ENCODE data around the gene SEMA4A. TPM values are rescaled to one million over a fixed set of nuclear protein-coding genes. Genes with fewer than 3 reads are reported as not detected.
A peak's percentile ranks its signal among the peaks of the same experiment; 100 is the strongest.
"Not testable (repeated sequence)": the region's sequence is repeated elsewhere in the genome, so short reads cannot be mapped to it uniquely, and the experiment has no call there.

Gene SEMA4A
- total RNA-seq, 1 donor from 2014 or later, result 0.88 TPM

DNA sequence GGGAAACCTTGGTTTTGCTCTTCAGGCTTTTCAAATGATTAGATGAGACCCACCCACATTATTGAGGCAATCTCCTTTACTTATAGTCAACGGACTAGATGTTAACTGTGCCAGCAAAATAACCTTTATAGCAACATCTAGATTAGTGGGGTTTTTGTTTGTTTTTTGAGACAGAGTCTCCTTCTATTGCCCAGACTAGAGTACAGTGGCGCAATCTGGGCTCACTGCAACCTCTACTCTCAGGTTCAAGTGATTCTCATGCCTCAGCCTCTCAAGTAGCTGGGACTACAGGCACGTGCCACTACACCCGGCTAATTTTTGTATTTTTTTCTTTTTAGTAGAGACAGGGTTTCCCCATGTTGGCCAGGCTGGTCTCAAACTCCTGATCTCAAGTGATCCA is 36.9 kb downstream of the SEMA4A start:
- ATAC-seq, result not testable (repeated sequence)

GRCh38 chr1:156191292-156191964 is 38.0 kb downstream of the SEMA4A start:
- ATAC-seq (no peak), DNase-seq (ENCODE audit: low spot score) (no peak)

More for the DNA sequence above, 36.9 kb downstream of the SEMA4A start:
- DNase-seq (ENCODE audit: low spot score), result not testable (repeated sequence)

DNA sequence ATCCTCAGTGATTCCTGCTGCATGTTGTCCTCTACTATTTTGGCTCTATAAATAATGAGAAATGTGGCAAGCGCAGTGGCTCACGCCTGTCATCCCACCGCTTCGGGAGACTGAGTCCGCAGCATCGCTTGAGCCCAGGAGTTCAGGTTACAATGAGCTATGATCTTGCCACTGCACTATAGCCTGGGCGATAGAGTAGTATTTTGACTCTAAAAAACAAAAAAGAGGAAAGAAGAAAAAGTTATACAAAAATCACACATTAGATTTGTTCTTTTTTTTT is 39.8 kb downstream of the SEMA4A start:
- no peak for DNase-seq (ENCODE audit: low spot score)

DNA sequence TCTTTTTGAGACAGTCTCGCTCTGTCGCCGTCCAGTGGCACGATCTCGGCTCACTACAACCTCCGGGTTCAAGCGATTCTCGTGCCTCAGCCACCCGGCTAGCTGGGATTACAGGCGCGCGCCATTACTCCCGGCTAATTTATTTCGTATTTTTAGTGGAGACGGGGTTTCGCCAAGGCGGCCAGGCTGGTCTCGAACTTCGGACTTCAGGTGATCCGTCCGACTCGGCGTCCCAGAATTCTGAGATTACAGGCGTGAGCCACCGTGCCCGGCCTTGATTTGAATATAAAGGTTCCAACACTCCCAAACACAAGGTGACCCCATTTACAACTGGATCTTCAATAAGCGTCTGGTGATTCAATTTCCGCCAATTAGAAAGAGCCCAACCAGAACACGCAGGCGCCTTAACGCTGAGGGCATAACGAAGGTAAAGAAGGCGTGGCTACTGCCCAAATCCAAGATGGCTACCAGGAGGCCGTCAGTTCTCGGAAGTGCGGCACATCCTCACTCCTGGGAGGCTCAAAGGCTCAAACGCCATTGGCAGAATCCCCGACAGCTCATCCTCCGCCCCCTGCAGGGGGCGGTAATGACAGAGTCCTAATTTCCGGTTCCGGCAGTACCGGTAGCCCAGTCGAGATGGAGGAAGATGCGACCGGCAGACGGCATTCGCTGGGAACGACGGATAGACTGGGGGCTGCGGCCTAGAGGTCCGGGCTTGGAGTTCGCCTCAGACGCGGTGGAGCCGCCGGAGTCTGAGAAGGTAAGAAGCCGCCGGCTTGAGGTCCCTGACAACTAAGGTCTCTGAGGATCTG is 40.3 kb downstream of the SEMA4A start, which contains the start of gene SLC25A44:
Gene SLC25A44, plus strand, starts transcription at position 617 of the 812 bp plus-strand sequence. CDS start 5,744 bp downstream, outside the sequence.
- DNase-seq (ENCODE audit: low spot score) (peak; percentile 98), ATAC-seq (peak; percentile 89)

More for the DNA sequence above, 39.8 kb downstream of the SEMA4A start:
- no peak for ATAC-seq

- DNase-seq (ENCODE audit: low spot score) (no peak), ATAC-seq (no peak)
Observed at GRCh38 chr1:156194300-156194652, 40.9 kb downstream of the SEMA4A start.

DNA sequence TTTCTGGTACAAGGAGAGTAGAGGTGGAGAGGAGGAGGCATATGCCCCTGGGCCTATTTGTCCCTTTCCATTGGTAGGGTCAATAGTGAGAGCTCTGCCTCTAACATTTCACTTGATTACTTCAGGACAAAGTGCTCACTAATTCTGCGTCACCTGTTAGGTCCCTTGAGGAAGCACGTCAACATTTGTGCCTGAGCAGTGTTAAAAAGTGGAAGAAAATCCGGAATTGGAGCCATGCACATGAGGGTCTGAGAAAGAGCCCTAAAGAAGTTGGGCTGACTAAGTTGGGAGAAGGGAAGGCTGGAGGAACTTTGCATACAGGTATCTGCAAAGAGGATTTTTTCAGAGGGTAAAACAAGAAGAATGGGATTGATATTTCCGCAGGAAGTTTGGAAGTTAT is 42.5 kb downstream of the SEMA4A start:
- DNase-seq (ENCODE audit: low spot score) (no peak), ATAC-seq (no peak)

DNA sequence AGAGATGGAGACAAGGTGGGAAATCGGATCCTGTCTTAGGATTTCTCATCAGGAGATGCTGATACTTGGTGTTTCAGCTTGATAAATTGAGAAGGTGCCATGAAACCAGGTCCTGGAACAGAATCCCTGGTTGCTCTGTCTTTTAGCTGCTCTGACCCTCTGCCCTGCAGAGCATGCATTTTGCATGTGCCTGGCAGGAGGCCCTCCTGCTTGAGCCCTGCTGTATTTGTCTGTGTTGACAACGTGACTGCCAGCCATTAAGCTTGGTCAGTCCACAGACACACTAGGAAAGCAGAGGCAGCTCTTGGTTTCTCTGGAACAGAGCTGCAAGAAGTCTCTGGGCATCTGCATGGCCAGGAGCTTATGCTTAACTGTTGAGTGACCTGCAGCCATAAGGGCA is 43.1 kb downstream of the SEMA4A start:
- peak; percentile 93 for DNase-seq (ENCODE audit: low spot score)
- ATAC-seq, result peak; percentile 69

DNA sequence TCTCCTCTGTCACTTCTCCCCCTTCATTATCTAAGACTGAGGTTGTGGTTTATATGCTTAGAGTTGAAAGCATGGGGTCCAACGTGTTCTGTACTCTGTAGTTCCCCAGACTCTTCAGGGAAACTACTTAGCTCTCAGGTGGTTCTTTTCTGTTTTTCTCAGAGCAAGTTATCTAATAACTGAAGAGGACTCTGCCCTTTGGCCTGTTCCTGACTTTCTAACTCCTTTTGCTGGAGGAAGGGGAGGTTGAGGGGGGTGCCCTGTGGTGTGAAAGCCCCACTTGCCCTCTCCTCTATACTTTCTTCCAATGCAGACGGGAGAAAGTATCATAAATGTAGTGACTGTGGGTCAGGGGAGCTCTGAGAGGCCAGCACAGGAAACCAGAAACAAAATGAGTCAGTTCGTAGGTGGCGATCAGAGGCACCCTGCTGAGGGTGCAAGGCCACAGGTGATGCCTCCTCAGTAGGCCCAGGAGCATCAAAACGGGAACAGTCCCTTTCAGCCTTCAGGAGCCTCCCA is 45.5 kb downstream of the SEMA4A start:
- ATAC-seq (no peak), DNase-seq (ENCODE audit: low spot score) (no peak)

- ATAC-seq (no peak), DNase-seq (ENCODE audit: low spot score) (no peak)
Observed at GRCh38 chr1:156200044-156200443, 46.7 kb downstream of the SEMA4A start.

DNA sequence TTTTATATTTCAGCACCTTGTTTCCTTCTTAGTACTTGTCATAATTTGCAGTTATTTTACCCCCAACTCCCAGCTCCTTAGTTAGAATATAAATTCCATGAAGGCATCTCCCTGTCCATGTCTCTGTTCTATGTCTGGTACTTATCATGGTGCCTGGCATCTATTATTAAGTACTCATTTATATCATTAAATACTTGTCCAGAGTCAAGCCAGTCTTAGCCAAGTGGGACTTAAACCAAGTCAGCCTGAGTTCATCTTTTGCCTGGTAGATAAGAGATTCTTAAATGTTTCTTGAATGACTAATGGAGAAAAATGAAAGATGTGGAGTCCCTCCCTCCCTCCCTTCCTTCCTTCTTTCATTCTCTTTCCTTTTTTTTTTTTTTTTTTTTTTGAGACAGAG is 49.9 kb downstream of the SEMA4A start:
- no peak for DNase-seq (ENCODE audit: low spot score)
- ATAC-seq, result no peak

DNA sequence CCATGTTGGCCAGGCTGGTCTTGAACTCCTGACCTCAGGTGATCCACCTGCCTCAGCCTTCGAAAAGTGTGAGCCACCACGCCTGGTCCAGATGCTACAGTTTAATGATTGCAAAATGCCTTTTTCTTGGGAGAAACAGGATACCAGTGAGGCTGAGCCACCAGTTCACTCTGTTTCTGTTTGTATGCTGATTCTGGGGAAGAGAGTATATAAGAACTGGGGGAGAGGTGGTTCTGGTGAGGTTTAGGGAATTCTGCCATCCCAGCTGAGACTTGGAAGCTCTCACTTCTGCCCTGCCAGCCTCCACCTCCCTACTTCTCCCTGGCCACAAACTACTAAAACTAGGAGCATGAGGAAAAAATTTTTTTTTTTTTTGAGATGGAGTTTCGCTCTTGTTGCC is 51.3 kb downstream of the SEMA4A start:
- no peak for ATAC-seq
- DNase-seq (ENCODE audit: low spot score), result no peak

DNA sequence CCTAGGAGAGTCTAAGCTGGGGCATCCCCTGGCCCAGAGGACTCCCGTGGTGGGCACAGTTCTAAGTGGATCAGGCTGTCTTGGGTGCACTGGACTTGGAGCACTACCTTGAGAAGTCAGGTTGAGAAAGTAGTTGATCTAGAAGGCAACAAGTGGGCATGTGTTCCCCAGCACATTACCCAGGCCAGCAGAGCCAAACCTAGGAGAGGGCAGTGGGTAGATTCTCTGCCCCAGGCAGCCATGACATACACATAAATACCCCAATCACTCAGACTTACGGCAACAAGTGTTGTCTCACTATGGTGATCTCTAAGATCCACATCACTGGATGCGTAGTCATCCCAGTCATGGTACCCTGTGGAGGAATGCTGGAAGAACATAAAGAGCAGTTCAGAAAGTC is 57.9 kb downstream of the SEMA4A start:
- no peak for ATAC-seq
- no peak for DNase-seq (ENCODE audit: low spot score)

DNA sequence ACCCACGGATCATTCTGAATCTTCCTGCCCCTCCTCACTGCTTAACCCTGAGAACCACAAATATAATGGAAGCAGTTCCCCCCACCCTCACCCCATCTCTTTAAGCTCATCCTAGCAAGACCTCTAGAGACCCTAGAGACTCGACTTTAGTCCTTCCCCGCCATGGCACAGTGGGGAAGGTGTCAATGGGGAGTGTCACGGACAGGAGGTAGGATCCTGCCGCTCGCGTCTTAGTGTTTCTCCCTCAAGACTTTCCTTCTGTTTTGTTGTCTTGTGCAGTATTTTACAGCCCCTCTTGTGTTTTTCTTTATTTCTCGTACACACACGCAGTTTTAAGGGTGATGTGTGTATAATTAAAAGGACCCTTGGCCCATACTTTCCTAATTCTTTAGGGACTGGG is 58.7 kb downstream of the SEMA4A start:
- ATAC-seq (no peak), DNase-seq (ENCODE audit: low spot score) (no peak)

- DNase-seq (ENCODE audit: low spot score) (peak; percentile 97), ATAC-seq (peak; percentile 88)
Observed at GRCh38 chr1:156212833-156213643, 59.7 kb downstream of the SEMA4A start, which contains the start of gene PMF1. Gene PMF1, plus strand, starts transcription at chr1:156213007. Its CDS starts 9 bp downstream, at chr1:156213016.

GRCh38 chr1:156213644-156213966 is 60.2 kb downstream of the SEMA4A start:
- no peak for ATAC-seq
- no peak for DNase-seq (ENCODE audit: low spot score)

GRCh38 chr1:156214024-156214748 is 60.8 kb downstream of the SEMA4A start:
- DNase-seq (ENCODE audit: low spot score) (no peak), ATAC-seq (no peak)

- DNase-seq (ENCODE audit: low spot score), result not testable (repeated sequence)
Observed at GRCh38 chr1:156216361-156217086, 63.1 kb downstream of the SEMA4A start.

GRCh38 chr1:156217871-156218270 is 64.5 kb downstream of the SEMA4A start:
- DNase-seq (ENCODE audit: low spot score), result no peak

More at GRCh38 chr1:156216361-156217086, 63.1 kb downstream of the SEMA4A start:
- not testable (repeated sequence) for ATAC-seq

DNA sequence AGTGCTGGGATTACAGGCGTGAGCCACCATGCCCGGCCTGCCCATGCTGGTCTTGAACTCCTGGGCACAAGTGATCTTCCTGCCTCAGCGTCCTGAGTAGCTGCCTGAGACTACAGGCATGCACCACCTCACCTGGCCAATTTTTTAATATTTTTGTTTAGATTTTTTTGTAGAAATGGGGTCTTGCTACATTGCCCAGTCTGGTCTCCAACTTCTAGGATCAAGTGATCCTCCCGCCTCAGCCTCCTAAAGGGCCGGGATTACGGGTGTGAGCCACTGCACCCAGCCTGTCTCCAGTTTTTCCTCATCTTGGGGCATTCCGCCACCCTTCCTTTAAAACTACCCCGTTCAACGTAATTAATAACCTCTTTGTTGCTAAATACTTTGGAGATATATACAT is 66.8 kb downstream of the SEMA4A start:
- DNase-seq (ENCODE audit: low spot score), result no peak
- ATAC-seq, result no peak

More at GRCh38 chr1:156217871-156218270, 64.5 kb downstream of the SEMA4A start:
- peak; percentile 5 for ATAC-seq

Measured in left lobe of liver (tissue), 2 donors.